Measurements from ENCODE around the gene ACKR2.

GRCh38 chr3:42853739-42854302, 44.6 kb downstream of the ACKR2 start:
- TF ChIP-seq POLR2A (IDR thresholded peaks at IDR 0.05) (no peak), CTCF (IDR thresholded peaks at IDR 0.05) (no peak)
